Measurements from ENCODE around the gene APP. TPM values are rescaled to one million over a fixed set of nuclear protein-coding genes. Genes with fewer than 3 reads are reported as not detected.

APP gene
- total RNA-seq, 1 experiment from 2014 or later, result 560 TPM

DNA sequence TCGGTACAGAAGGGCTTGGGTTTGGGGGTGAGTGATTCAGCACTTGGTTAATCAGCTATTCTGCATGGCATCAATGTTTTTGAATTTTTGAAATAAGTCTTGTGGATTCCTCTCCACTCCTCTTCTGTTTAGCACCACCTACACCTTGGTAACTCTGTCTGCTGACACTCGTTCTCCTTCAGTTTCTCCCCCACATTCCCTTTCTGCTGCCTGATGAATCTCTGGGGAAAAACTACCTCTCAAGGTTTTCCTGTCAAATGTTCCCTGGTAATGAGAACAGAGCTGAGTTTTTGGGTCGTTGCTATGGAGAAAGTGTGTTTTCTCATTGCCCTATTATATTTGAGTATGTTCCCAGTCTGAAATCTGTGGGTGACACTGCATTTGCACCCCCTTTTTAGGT lies 327.6 kb downstream of the APP start:
- no peaks in the 10 kb centered on the region for H3K4me1 Mint-ChIP-seq
- DNase-seq (ENCODE audit: low spot score) (no peak), ATAC-seq (no peak)
- no peak overlapping the region for H3K4me3 Mint-ChIP-seq
- H3K27me3 Mint-ChIP-seq (ENCODE audit: low read depth), result peaks cover 4% of the 10 kb centered on the region; the same call in 1 of the 2 replicates
- no peak overlapping the region for H3K27ac Mint-ChIP-seq
- TF ChIP-seq GRHL2 (CRISPR knock-in tag; IDR thresholded peaks at IDR 0.05; ENCODE audit: insufficient replicate concordance, severe bottlenecking), result no peak
- TF ChIP-seq NR3C1 (CRISPR knock-in tag; conservative IDR thresholded peaks at IDR 0.05; ENCODE audit: low read depth), result no peak
- TF ChIP-seq, protein P1, sequence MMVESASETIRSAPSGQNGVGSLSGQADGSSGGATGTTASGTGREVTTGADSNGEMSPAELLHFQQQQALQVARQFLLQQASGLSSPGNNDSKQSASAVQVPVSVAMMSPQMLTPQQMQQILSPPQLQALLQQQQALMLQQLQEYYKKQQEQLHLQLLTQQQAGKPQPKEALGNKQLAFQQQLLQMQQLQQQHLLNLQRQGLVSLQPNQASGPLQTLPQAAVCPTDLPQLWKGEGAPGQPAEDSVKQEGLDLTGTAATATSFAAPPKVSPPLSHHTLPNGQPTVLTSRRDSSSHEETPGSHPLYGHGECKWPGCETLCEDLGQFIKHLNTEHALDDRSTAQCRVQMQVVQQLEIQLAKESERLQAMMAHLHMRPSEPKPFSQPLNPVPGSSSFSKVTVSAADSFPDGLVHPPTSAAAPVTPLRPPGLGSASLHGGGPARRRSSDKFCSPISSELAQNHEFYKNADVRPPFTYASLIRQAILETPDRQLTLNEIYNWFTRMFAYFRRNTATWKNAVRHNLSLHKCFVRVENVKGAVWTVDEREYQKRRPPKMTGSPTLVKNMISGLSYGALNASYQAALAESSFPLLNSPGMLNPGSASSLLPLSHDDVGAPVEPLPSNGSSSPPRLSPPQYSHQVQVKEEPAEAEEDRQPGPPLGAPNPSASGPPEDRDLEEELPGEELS (CRISPR knock-in tag; IDR thresholded peaks at IDR 0.05), result no peak
- no peak for TF ChIP-seq SMAD4 (CRISPR knock-in tag; IDR thresholded peaks at IDR 0.05)
- TF ChIP-seq ZNF425 (CRISPR knock-in tag; conservative IDR thresholded peaks at IDR 0.05), result no peak
- TF ChIP-seq ZNF317 (CRISPR knock-in tag; IDR thresholded peaks at IDR 0.05; ENCODE audit: borderline replicate concordance, low read depth), result no peak
- TF ChIP-seq ZMAT4 (CRISPR knock-in tag; IDR thresholded peaks at IDR 0.05), result no peak
- no peak for TF ChIP-seq SP1 (CRISPR knock-in tag; conservative IDR thresholded peaks at IDR 0.05)
- no peak for TF ChIP-seq EMX1 (CRISPR knock-in tag; IDR thresholded peaks at IDR 0.05)
- TF ChIP-seq, protein P2, sequence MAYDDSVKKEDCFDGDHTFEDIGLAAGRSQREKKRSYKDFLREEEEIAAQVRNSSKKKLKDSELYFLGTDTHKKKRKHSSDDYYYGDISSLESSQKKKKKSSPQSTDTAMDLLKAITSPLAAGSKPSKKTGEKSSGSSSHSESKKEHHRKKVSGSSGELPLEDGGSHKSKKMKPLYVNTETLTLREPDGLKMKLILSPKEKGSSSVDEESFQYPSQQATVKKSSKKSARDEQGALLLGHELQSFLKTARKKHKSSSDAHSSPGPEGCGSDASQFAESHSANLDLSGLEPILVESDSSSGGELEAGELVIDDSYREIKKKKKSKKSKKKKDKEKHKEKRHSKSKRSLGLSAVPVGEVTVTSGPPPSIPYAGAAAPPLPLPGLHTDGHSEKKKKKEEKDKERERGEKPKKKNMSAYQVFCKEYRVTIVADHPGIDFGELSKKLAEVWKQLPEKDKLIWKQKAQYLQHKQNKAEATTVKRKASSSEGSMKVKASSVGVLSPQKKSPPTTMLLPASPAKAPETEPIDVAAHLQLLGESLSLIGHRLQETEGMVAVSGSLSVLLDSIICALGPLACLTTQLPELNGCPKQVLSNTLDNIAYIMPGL (CRISPR knock-in tag; IDR thresholded peaks at IDR 0.05), result no peak
- TF ChIP-seq, protein P3, sequence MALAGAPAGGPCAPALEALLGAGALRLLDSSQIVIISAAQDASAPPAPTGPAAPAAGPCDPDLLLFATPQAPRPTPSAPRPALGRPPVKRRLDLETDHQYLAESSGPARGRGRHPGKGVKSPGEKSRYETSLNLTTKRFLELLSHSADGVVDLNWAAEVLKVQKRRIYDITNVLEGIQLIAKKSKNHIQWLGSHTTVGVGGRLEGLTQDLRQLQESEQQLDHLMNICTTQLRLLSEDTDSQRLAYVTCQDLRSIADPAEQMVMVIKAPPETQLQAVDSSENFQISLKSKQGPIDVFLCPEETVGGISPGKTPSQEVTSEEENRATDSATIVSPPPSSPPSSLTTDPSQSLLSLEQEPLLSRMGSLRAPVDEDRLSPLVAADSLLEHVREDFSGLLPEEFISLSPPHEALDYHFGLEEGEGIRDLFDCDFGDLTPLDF (CRISPR knock-in tag; IDR thresholded peaks at IDR 0.05), result no peak
- peaks cover 30% of the 10 kb centered on the region for H3K9me3 Mint-ChIP-seq
- POLR2A ChIA-PET, result no interaction called here
- CTCF ChIA-PET, result interaction anchor here (1.4 kb wide), 1 partner anchor 19 kb away, joined by 3 read pairs; no protein-coding TSS in a partner anchor
- peaks cover 4% of the 10 kb centered on the region for H3K36me3 Mint-ChIP-seq

DNA sequence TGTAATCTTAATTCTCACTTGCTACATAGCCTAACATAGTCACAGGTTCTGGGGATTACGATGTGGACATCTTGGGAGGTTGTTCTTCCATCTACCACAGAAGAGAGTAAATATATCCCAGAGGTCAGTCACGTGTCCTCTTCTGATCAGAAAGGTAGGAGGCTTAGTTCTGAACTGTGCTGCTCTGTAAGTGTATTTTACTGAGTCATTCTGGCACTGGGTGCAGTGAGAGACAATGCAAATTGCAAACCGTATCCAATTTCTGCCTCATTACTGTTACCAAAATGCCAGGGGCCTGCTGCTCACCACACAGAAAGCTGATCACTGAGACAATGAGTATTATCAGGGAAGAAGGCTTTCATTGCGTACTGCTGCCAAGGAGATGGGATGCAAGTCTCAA lies 331.8 kb downstream of the APP start:
- ATAC-seq, result no peak
- DNase-seq (ENCODE audit: low spot score), result no peak
- peaks cover 24% of the 10 kb centered on the region for H3K9me3 Mint-ChIP-seq
- no peaks in the 10 kb centered on the region; the same call in 1 of the 2 replicates for H3K27me3 Mint-ChIP-seq (ENCODE audit: low read depth)
- H3K4me1 Mint-ChIP-seq, result no peaks in the 10 kb centered on the region
- ChIA-PET POLR2A (no interaction called here), CTCF (no interaction called here)
- TF ChIP-seq JAZF1 (CRISPR knock-in tag; IDR thresholded peaks at IDR 0.05), result no peak
- no peak for TF ChIP-seq NFATC4 (CRISPR knock-in tag; IDR thresholded peaks at IDR 0.05)
- TF ChIP-seq ZNF121 (CRISPR knock-in tag; IDR thresholded peaks at IDR 0.05), result no peak
- TF ChIP-seq ZNF671 (CRISPR knock-in tag; IDR thresholded peaks at IDR 0.05), result no peak
- TF ChIP-seq ZNF423 (CRISPR knock-in tag; IDR thresholded peaks at IDR 0.05), result no peak
- TF ChIP-seq ZNF416 (CRISPR knock-in tag; IDR thresholded peaks at IDR 0.05), result no peak
- TF ChIP-seq USF2 (CRISPR knock-in tag; IDR thresholded peaks at IDR 0.05), result no peak
- no peak for TF ChIP-seq ZNF317 (CRISPR knock-in tag; IDR thresholded peaks at IDR 0.05; ENCODE audit: borderline replicate concordance, low read depth)
- TF ChIP-seq JUN (CRISPR knock-in tag; IDR thresholded peaks at IDR 0.05), result no peak
- no peak for TF ChIP-seq NR3C1 (CRISPR knock-in tag; conservative IDR thresholded peaks at IDR 0.05; ENCODE audit: low read depth)
- TF ChIP-seq GRHL2 (CRISPR knock-in tag; IDR thresholded peaks at IDR 0.05; ENCODE audit: insufficient replicate concordance, severe bottlenecking), result no peak
- no peak for TF ChIP-seq E2F5 (CRISPR knock-in tag; IDR thresholded peaks at IDR 0.05)
- no peak for TF ChIP-seq SP1 (CRISPR knock-in tag; conservative IDR thresholded peaks at IDR 0.05)
- TF ChIP-seq, protein P4, sequence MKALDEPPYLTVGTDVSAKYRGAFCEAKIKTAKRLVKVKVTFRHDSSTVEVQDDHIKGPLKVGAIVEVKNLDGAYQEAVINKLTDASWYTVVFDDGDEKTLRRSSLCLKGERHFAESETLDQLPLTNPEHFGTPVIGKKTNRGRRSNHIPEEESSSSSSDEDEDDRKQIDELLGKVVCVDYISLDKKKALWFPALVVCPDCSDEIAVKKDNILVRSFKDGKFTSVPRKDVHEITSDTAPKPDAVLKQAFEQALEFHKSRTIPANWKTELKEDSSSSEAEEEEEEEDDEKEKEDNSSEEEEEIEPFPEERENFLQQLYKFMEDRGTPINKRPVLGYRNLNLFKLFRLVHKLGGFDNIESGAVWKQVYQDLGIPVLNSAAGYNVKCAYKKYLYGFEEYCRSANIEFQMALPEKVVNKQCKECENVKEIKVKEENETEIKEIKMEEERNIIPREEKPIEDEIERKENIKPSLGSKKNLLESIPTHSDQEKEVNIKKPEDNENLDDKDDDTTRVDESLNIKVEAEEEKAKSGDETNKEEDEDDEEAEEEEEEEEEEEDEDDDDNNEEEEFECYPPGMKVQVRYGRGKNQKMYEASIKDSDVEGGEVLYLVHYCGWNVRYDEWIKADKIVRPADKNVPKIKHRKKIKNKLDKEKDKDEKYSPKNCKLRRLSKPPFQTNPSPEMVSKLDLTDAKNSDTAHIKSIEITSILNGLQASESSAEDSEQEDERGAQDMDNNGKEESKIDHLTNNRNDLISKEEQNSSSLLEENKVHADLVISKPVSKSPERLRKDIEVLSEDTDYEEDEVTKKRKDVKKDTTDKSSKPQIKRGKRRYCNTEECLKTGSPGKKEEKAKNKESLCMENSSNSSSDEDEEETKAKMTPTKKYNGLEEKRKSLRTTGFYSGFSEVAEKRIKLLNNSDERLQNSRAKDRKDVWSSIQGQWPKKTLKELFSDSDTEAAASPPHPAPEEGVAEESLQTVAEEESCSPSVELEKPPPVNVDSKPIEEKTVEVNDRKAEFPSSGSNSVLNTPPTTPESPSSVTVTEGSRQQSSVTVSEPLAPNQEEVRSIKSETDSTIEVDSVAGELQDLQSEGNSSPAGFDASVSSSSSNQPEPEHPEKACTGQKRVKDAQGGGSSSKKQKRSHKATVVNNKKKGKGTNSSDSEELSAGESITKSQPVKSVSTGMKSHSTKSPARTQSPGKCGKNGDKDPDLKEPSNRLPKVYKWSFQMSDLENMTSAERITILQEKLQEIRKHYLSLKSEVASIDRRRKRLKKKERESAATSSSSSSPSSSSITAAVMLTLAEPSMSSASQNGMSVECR (CRISPR knock-in tag; IDR thresholded peaks at IDR 0.05; ENCODE audit: borderline replicate concordance), result no peak
- TF ChIP-seq ZNF138 (CRISPR knock-in tag; conservative IDR thresholded peaks at IDR 0.05), result no peak
- H3K27ac Mint-ChIP-seq, result no peak overlapping the region
- no peaks in the 10 kb centered on the region for H3K36me3 Mint-ChIP-seq
- H3K4me3 Mint-ChIP-seq, result no peak overlapping the region
